ENCODE results near the gene RTP5. TPM values are rescaled to one million over a fixed set of nuclear protein-coding genes. Genes with fewer than 3 reads are reported as not detected.
"Not testable (repeated sequence)": the region's sequence is repeated elsewhere in the genome, so short reads cannot be mapped to it uniquely, and the experiment has no call there.

Gene RTP5
- total and polyA plus RNA-seq, 10 donors, result 0.34 to 2.2 (median 0.86) TPM

- Histone ChIP-seq H3K4me3 (no peak overlapping the region), H3K27me3 (replicated peaks in 1 of 7) (no peaks in the 10 kb centered on the region), H3K27ac (no peak overlapping the region), H3K36me3 (peaks cover 0 to 36% (median 2%) of the 10 kb centered on the region in 6 donors), H3K4me1 (no peaks in the 10 kb centered on the region), H3K9me3 (peaks cover 0 to 20% (median 15%) of the 10 kb centered on the region in 8 donors)
- intact Hi-C loops (cut with DNase I; ENCODE audit: low total_unique reads), result no loop called here
- peak; percentile 36 for DNase-seq
- WGBS, 5 donors, result 84 to 96% (median 95%) methylated on average over 10 of the region's 10 CpGs
- TF ChIP-seq, protein P1, sequence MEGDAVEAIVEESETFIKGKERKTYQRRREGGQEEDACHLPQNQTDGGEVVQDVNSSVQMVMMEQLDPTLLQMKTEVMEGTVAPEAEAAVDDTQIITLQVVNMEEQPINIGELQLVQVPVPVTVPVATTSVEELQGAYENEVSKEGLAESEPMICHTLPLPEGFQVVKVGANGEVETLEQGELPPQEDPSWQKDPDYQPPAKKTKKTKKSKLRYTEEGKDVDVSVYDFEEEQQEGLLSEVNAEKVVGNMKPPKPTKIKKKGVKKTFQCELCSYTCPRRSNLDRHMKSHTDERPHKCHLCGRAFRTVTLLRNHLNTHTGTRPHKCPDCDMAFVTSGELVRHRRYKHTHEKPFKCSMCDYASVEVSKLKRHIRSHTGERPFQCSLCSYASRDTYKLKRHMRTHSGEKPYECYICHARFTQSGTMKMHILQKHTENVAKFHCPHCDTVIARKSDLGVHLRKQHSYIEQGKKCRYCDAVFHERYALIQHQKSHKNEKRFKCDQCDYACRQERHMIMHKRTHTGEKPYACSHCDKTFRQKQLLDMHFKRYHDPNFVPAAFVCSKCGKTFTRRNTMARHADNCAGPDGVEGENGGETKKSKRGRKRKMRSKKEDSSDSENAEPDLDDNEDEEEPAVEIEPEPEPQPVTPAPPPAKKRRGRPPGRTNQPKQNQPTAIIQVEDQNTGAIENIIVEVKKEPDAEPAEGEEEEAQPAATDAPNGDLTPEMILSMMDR (IDR thresholded peaks at IDR 0.05 in 8 of 11, conservative IDR thresholded peaks at IDR 0.05 in 3 of 11), result no peak
- TF ChIP-seq POLR2AphosphoS5 (IDR thresholded peaks at IDR 0.05), result no peak
Observed at GRCh38 chr2:241911551-241911950, 42.0 kb downstream of the RTP5 start.

GRCh38 chr2:241912021-241912555 is 42.6 kb downstream of the RTP5 start:
- DNase-seq, result peak; percentile 34
- H3K9me3 ChIP-seq, result peaks cover 0 to 20% (median 15%) of the 10 kb centered on the region in 8 donors
- intact Hi-C loops (cut with DNase I; ENCODE audit: low total_unique reads), result no loop called here
- H3K36me3 ChIP-seq, result peaks cover 0 to 36% (median 2%) of the 10 kb centered on the region in 6 donors
- no peak for TF ChIP-seq POLR2AphosphoS5 (IDR thresholded peaks at IDR 0.05)
- TF ChIP-seq, protein P1 (IDR thresholded peaks at IDR 0.05 in 8 of 11, conservative IDR thresholded peaks at IDR 0.05 in 3 of 11), result no peak
- no peak for TF ChIP-seq POLR2A (IDR thresholded peaks at IDR 0.05)
- no peaks in the 10 kb centered on the region for H3K27me3 ChIP-seq (replicated peaks in 1 of 7)
- no peaks in the 10 kb centered on the region for H3K4me1 ChIP-seq
- H3K4me3 ChIP-seq, result no peak overlapping the region
- H3K27ac ChIP-seq, result no peak overlapping the region
- WGBS, 5 donors, result 84 to 97% (median 94%) methylated on average over 17 of the region's 17 CpGs

DNA sequence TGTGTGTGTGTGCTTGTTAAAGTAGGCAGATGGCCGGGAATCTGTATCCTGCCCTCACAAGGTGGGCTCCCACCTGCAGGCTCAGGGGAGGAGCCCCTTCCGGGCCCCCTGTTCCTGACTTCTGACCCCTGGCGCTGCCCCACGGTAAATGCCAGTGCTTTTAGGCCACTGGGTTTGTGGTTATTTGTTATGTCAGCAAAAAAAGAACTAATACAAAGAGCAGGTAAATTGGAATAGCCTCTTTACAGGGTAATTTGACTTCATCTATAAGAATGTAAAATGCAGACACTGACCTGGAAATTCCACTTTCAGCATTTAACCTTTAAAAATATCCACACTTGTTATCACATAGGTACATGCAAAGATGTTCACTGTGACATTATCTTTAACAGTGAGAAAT is 44.2 kb downstream of the RTP5 start:
- no peaks in the 10 kb centered on the region for H3K4me1 ChIP-seq
- peaks cover 0 to 20% (median 15%) of the 10 kb centered on the region in 8 donors for H3K9me3 ChIP-seq
- no peak overlapping the region for H3K27ac ChIP-seq
- H3K36me3 ChIP-seq, result peaks cover 0 to 27% (median 2%) of the 10 kb centered on the region in 6 donors
- TF ChIP-seq, protein P1 (IDR thresholded peaks at IDR 0.05 in 8 of 11, conservative IDR thresholded peaks at IDR 0.05 in 3 of 11), result no peak
- no peak for TF ChIP-seq POLR2A (IDR thresholded peaks at IDR 0.05)
- no peak for TF ChIP-seq POLR2AphosphoS5 (IDR thresholded peaks at IDR 0.05)
- DNase-seq, result peak; percentile 41
- no peak overlapping the region for H3K4me3 ChIP-seq
- WGBS, 5 donors, result 93 to 98% (median 97%) methylated on average over 4 of the region's 4 CpGs
- no peaks in the 10 kb centered on the region for H3K27me3 ChIP-seq (replicated peaks in 1 of 7)
- intact Hi-C loops (cut with DNase I; ENCODE audit: low total_unique reads), result no loop called here

GRCh38 chr2:241914542-241914941 is 45.0 kb downstream of the RTP5 start:
- DNase-seq, result peak; percentile 47
- H3K4me3 ChIP-seq, result no peak overlapping the region
- H3K4me1 ChIP-seq, result no peaks in the 10 kb centered on the region
- WGBS, 5 donors, result 93 to 97% (median 96%) methylated on average over 10 to 13 of the region's 13 CpGs
- no peak overlapping the region for H3K27ac ChIP-seq
- TF ChIP-seq POLR2AphosphoS5 (IDR thresholded peaks at IDR 0.05) (no peak), POLR2A (IDR thresholded peaks at IDR 0.05) (no peak)
- TF ChIP-seq, protein P1 (IDR thresholded peaks at IDR 0.05 in 8 of 11, conservative IDR thresholded peaks at IDR 0.05 in 3 of 11), result no peak
- no peaks in the 10 kb centered on the region for H3K27me3 ChIP-seq (replicated peaks in 1 of 7)
- H3K36me3 ChIP-seq, result peaks cover 0 to 24% (median 2%) of the 10 kb centered on the region in 6 donors
- intact Hi-C loops (cut with DNase I; ENCODE audit: low total_unique reads), result no loop called here
- H3K9me3 ChIP-seq, result peaks cover 0 to 20% (median 15%) of the 10 kb centered on the region in 8 donors

GRCh38 chr2:241921631-241922030 is 52.1 kb downstream of the RTP5 start:
- H3K27me3 ChIP-seq (replicated peaks in 1 of 7); H3K36me3 ChIP-seq; H3K4me3 ChIP-seq; H3K9me3 ChIP-seq; intact Hi-C loops (cut with DNase I; ENCODE audit: low total_unique reads); H3K4me1 ChIP-seq; H3K27ac ChIP-seq; DNase-seq: not testable (repeated sequence)
- WGBS, 5 donors, result 83 to 93% (median 89%) methylated on average over 5 to 8 of the region's 9 CpGs
